ENCODE measurements around the gene NID1.

NID1 gene

GRCh38 chr1:236041631-236042618 lies 23.0 kb downstream of the NID1 start:
- Histone ChIP-seq H2AFZ (ENCODE audit: low read depth) (no peak overlapping the region), H3K4me3 (IDR thresholded peaks at IDR 0.05; ENCODE audit: insufficient read depth, low read depth, low read length) (no peak overlapping the region), H3K9ac (no peak overlapping the region), H3K4me2 (no peak overlapping the region), H3K79me2 (ENCODE audit: insufficient read depth, low read depth) (no peaks in the 10 kb centered on the region), H3K27ac (no peak overlapping the region), H3K4me1 (ENCODE audit: low read depth, poor library complexity, severe bottlenecking) (no peaks in the 10 kb centered on the region), H3K27me3 (ENCODE audit: insufficient read depth, low read depth) (no peaks in the 10 kb centered on the region), H3K36me3 (ENCODE audit: insufficient read depth) (no peaks in the 10 kb centered on the region), H4K20me1 (ENCODE audit: insufficient read depth) (no peaks in the 10 kb centered on the region)
- TF ChIP-seq CTCF (conservative IDR thresholded peaks at IDR 0.05; ENCODE audit: low read depth, low read length) = no peak

GRCh38 chr1:236039740-236040685 lies 24.9 kb downstream of the NID1 start:
- Histone ChIP-seq H3K4me1 (ENCODE audit: low read depth, poor library complexity, severe bottlenecking) (no peaks in the 10 kb centered on the region), H3K4me3 (IDR thresholded peaks at IDR 0.05; ENCODE audit: insufficient read depth, low read depth, low read length) (no peak overlapping the region), H3K79me2 (ENCODE audit: insufficient read depth, low read depth) (no peaks in the 10 kb centered on the region), H3K27me3 (ENCODE audit: insufficient read depth, low read depth) (no peaks in the 10 kb centered on the region), H3K27ac (no peak overlapping the region), H4K20me1 (ENCODE audit: insufficient read depth) (no peaks in the 10 kb centered on the region), H3K36me3 (ENCODE audit: insufficient read depth) (no peaks in the 10 kb centered on the region), H2AFZ (ENCODE audit: low read depth) (no peak overlapping the region), H3K4me2 (no peak overlapping the region), H3K9ac (no peak overlapping the region)
- no peak for TF ChIP-seq CTCF (conservative IDR thresholded peaks at IDR 0.05; ENCODE audit: low read depth, low read length)

- H2AFZ ChIP-seq (ENCODE audit: low read depth) = no peak overlapping the region
- TF ChIP-seq CTCF (conservative IDR thresholded peaks at IDR 0.05; ENCODE audit: low read depth, low read length) = no peak
- H3K4me3 ChIP-seq (IDR thresholded peaks at IDR 0.05; ENCODE audit: insufficient read depth, low read depth, low read length) = no peak overlapping the region
- H3K79me2 ChIP-seq (ENCODE audit: insufficient read depth, low read depth) = no peaks in the 10 kb centered on the region
- H3K4me1 ChIP-seq (ENCODE audit: low read depth, poor library complexity, severe bottlenecking) = no peaks in the 10 kb centered on the region
- no peak overlapping the region for H3K4me2 ChIP-seq
- H3K36me3 ChIP-seq (ENCODE audit: insufficient read depth) = no peaks in the 10 kb centered on the region
- no peak overlapping the region for H3K27ac ChIP-seq
- H3K9ac ChIP-seq = no peak overlapping the region
- no peaks in the 10 kb centered on the region for H3K27me3 ChIP-seq (ENCODE audit: insufficient read depth, low read depth)
- no peaks in the 10 kb centered on the region for H4K20me1 ChIP-seq (ENCODE audit: insufficient read depth)
Observed at GRCh38 chr1:236038034-236038433, 26.9 kb downstream of the NID1 start.

DNA sequence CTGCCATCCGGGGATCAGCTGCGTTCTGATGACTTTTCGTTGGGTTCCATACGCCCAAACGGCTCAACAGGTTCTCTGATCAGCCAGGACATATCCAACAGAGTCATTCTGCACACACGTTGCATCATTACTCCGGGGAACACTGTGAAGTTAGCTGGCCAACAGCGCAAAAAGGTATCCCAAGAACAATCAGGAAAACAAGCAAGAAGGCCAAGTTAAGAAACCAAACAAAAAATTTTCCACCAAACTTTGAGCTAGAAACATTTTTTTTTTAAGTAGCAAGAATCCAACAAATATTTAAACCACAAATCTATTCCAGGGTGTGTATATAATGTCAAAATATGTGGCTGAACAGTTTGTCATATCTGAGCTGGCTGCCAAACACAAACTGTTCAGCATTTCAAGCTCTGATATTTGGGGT lies 29.2 kb downstream of the NID1 start:
- Histone ChIP-seq H3K9ac (no peak overlapping the region), H2AFZ (ENCODE audit: low read depth) (no peak overlapping the region), H3K4me1 (ENCODE audit: low read depth, poor library complexity, severe bottlenecking) (no peaks in the 10 kb centered on the region), H3K27me3 (ENCODE audit: insufficient read depth, low read depth) (no peaks in the 10 kb centered on the region), H3K36me3 (ENCODE audit: insufficient read depth) (no peaks in the 10 kb centered on the region), H3K79me2 (ENCODE audit: insufficient read depth, low read depth) (no peaks in the 10 kb centered on the region), H4K20me1 (ENCODE audit: insufficient read depth) (no peaks in the 10 kb centered on the region), H3K4me2 (no peak overlapping the region), H3K27ac (no peak overlapping the region), H3K4me3 (IDR thresholded peaks at IDR 0.05; ENCODE audit: insufficient read depth, low read depth, low read length) (no peak overlapping the region)
- no peak for TF ChIP-seq CTCF (conservative IDR thresholded peaks at IDR 0.05; ENCODE audit: low read depth, low read length)
